CD4-positive, alpha-beta T cell (primary cell): ENCODE results near the gene PARVB. TPM values are rescaled to one million over a fixed set of nuclear protein-coding genes. Genes with fewer than 3 reads are reported as not detected.

Source experiments
- ATAC-seq: fragments of 200-7000 bp; cut with Tn5 transposase; one replicate; pipeline ENCODE4 v1.10.0; 2022; ENCODE audit warnings: mild to moderate bottlenecking; ENCODE audit not compliant: poor library complexity
- CTCF ChIA-PET: fragments of 350-600 bp; sonication (Branson Sonifier 250); formaldehyde crosslinking; loops from one replicate; lab custom pipeline; 2021; ENCODE audit warnings: antibody characterized with exemption, inconsistent platforms; lab: Charles Lee
- POLR2A ChIA-PET: fragments of 350-600 bp; sonication (Branson Sonifier 250); formaldehyde crosslinking; loops from one replicate; lab custom pipeline; 2021; ENCODE audit warnings: antibody characterized with exemption, inconsistent platforms; lab: Charles Lee
- DNase-seq, 14 experiments: peaks; one replicate each; pipeline ENCODE4 v3.0.0-alpha.2; 2013 to 2020; ENCODE audit warnings: mixed read lengths in 2 of 14
- H3K27ac ChIP-seq, 2 donors: one replicate each; pipeline versions ENCODE4 v1.5.1 to v1.7.0; 2013; ENCODE audit warnings: low read length in 2 of 2, low read depth in 1 of 2, mild to moderate bottlenecking in 1 of 2
- H3K27me3 ChIP-seq, 2 experiments: 1 replicate in 1 of 2; 2 replicates in 1 of 2; pipeline versions ENCODE4 v1.6.1 to v1.7.0; 2013; ENCODE audit warnings: low read length in 2 of 2, control low read depth in 1 of 2, mild to moderate bottlenecking in 1 of 2, moderate library complexity in 1 of 2; ENCODE audit not compliant: insufficient read depth in 2 of 2, control insufficient read depth in 1 of 2
- H3K36me3 ChIP-seq: one replicate; pipeline ENCODE4 v1.6.1; 2013; ENCODE audit warnings: low read length, control low read depth; ENCODE audit not compliant: insufficient read depth
- H3K4me1 ChIP-seq: one replicate; pipeline ENCODE4 v1.6.1; 2013; ENCODE audit warnings: low read length, control low read depth; ENCODE audit not compliant: insufficient read depth
- H3K4me3 ChIP-seq: one replicate; pipeline ENCODE4 v1.5.1; 2013; ENCODE audit warnings: mild to moderate bottlenecking, low read length, moderate library complexity
- H3K9me3 ChIP-seq, 2 experiments: 1 replicate in 1 of 2; 2 replicates in 1 of 2; pipeline versions ENCODE4 v1.6.1 to v1.7.0; 2013; ENCODE audit warnings: low read length in 2 of 2, mild to moderate bottlenecking in 2 of 2, control low read depth in 1 of 2, moderate library complexity in 1 of 2; ENCODE audit not compliant: control insufficient read depth in 1 of 2, insufficient read depth in 1 of 2
- H3K27ac Mint-ChIP-seq: one replicate; pipeline ENCODE4 v1.8.0; 2020; ENCODE audit warnings: mixed read lengths
- H3K27me3 Mint-ChIP-seq: one replicate; pipeline ENCODE4 v1.8.0; 2021; ENCODE audit warnings: mixed read lengths
- H3K36me3 Mint-ChIP-seq: one replicate; pipeline ENCODE4 v1.8.0; 2021; ENCODE audit warnings: low read depth, mixed read lengths
- H3K4me1 Mint-ChIP-seq: one replicate; pipeline ENCODE4 v1.8.0; 2021; ENCODE audit warnings: low read depth, mixed read lengths
- H3K4me3 Mint-ChIP-seq: one replicate; pipeline ENCODE4 v1.8.0; 2020; ENCODE audit warnings: mild to moderate bottlenecking, mixed read lengths
- H3K9me3 Mint-ChIP-seq: one replicate; pipeline ENCODE4 v1.8.0; 2020; ENCODE audit warnings: mixed read lengths
- intact Hi-C, 2 experiments: fragments of 100-400 bp; cut with DNase I in 1 of 2; cut with micrococcal nuclease in 1 of 2; formaldehyde crosslinking; loops; one replicate each; pipeline versions ENCODE4 v1.15.1 to v1.9.0; 2023 to 2025; cut with DNase I, micrococcal nuclease
- total RNA-seq, 174 experiments: library from RNA in 2 of 174; stranded (reverse) in 2 of 174; gene quantifications; one replicate each; pipeline ENCODE4 v1.2.3 and lab custom pipeline; 2021 to 2026
- TF ChIP-seq, protein P1 (sequence below): fragments of 200-600 bp; IDR thresholded peaks from one replicate; pipeline ENCODE4 v1.8.0; 2022; ENCODE audit warnings: antibody characterized with exemption, mild to moderate bottlenecking

The PARVB gene
- total RNA-seq, 2 experiments from 2014 or later = 6.2 to 6.4 TPM

DNA sequence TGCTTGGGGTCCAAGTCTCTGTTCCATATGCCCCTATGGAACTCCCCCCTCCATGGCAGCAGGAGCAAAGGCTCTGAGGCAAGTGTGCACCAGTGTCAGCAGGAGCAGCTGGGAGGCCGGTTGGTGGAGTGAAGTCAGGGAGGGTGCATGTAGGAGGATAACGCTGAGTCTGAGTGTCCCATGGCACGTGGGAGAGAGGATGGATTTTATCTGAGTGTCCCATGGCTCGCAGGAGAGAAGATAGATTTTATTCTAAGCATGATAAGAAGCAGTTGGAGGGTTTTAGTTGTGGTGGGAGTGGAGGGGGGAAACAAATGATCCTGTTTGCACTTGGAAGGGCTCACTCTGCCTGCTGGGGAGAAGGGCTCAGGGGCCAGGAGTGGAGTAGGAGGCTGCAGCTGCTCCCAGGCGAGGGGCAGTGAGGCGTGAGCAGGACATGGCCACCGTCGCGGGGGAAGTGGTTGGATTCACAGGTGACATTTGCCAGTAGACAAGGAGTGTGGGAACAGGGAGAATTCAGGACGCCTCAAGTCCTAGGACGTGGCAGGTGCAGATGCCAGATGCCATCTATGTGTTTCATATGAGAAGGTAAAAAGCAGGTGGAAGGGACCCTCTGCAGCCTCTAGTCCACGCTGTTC lies 123.0 kb downstream of the PARVB start:
- Histone ChIP-seq H3K27ac (no peak overlapping the region), H3K4me1 (no peaks in the 10 kb centered on the region), H3K9me3 (no peaks in the 10 kb centered on the region), H3K4me3 (no peak overlapping the region), H3K36me3 (no peaks in the 10 kb centered on the region), H3K27me3 (no peaks in the 10 kb centered on the region)
- TF ChIP-seq, protein P1, sequence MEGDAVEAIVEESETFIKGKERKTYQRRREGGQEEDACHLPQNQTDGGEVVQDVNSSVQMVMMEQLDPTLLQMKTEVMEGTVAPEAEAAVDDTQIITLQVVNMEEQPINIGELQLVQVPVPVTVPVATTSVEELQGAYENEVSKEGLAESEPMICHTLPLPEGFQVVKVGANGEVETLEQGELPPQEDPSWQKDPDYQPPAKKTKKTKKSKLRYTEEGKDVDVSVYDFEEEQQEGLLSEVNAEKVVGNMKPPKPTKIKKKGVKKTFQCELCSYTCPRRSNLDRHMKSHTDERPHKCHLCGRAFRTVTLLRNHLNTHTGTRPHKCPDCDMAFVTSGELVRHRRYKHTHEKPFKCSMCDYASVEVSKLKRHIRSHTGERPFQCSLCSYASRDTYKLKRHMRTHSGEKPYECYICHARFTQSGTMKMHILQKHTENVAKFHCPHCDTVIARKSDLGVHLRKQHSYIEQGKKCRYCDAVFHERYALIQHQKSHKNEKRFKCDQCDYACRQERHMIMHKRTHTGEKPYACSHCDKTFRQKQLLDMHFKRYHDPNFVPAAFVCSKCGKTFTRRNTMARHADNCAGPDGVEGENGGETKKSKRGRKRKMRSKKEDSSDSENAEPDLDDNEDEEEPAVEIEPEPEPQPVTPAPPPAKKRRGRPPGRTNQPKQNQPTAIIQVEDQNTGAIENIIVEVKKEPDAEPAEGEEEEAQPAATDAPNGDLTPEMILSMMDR = no peak
- ChIA-PET POLR2A (no interaction called here), CTCF (no interaction called here)
- Mint-ChIP-seq H3K4me3 (no peak overlapping the region), H3K27ac (no peak overlapping the region), H3K4me1 (no peaks in the 10 kb centered on the region), H3K36me3 (no peaks in the 10 kb centered on the region), H3K27me3 (no peaks in the 10 kb centered on the region), H3K9me3 (no peaks in the 10 kb centered on the region)
- intact Hi-C loops = loop anchor here in 1 of 2 experiments (10.0 kb wide), 1 partner anchor 438 kb away; no protein-coding TSS in a partner anchor
- no peak for ATAC-seq
- no peak for DNase-seq

DNA sequence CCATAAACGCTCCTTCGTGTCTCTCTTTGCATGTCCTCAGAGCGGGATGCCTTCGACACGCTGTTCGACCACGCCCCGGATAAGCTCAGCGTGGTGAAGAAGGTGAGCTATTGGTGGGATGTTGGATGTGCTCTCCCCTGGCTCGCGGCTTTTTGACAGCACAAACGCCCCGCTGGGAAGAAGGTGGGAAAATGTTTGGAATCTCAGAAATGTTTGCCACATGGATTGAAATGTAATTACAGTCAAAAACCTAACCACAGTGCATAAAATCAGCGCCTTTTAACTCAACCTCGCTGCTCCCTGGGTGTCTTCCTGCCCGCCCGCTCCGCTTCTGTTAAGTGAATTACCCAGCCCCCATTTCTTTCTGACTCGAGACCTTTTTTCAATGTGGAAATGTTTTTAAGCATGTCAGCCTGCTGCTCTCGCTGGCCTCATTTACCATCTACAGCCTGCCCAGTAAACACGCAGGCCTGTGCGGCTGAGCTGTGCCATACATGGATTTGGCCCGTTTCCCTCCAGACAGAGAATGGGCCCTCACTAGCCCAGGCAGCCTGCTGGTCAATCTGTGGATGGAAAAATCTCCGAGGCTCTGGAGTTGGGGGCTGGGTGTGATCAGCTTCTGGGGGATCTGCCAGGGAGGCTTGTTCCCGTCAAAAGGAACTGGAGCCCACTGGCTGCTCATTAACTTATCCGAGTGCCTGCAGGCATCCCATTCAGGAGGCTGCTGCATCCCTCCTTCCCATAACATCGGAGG lies 123.9 kb downstream of the PARVB start:
- H3K27ac Mint-ChIP-seq = no peak overlapping the region

GRCh38 chr22:44151676-44152075 lies 127.6 kb downstream of the PARVB start:
- H3K9me3 ChIP-seq = no peaks in the 10 kb centered on the region
- POLR2A ChIA-PET = no interaction called here
- Mint-ChIP-seq H3K4me3 (no peak overlapping the region), H3K4me1 (no peaks in the 10 kb centered on the region), H3K36me3 (peaks cover 2% of the 10 kb centered on the region), H3K9me3 (no peaks in the 10 kb centered on the region), H3K27me3 (no peaks in the 10 kb centered on the region), H3K27ac (no peak overlapping the region)
- ATAC-seq (no peak), DNase-seq (no peak)
- CTCF ChIA-PET = interaction anchor here (1.3 kb wide), 1 partner anchor 22 kb away, joined by 3 read pairs; no protein-coding TSS in a partner anchor
- H3K4me3 ChIP-seq = no peak overlapping the region
- no peak overlapping the region for H3K27ac ChIP-seq
- H3K4me1 ChIP-seq = peaks cover 5% of the 10 kb centered on the region
- H3K36me3 ChIP-seq = no peaks in the 10 kb centered on the region
- TF ChIP-seq, protein P1 = no peak
- H3K27me3 ChIP-seq = no peaks in the 10 kb centered on the region
- intact Hi-C loops = no loop called here

More for the DNA sequence above, 123.9 kb downstream of the PARVB start:
- ATAC-seq (no peak), DNase-seq (no peak)
- Histone ChIP-seq H3K27me3 (no peaks in the 10 kb centered on the region), H3K9me3 (no peaks in the 10 kb centered on the region), H3K36me3 (no peaks in the 10 kb centered on the region), H3K4me1 (no peaks in the 10 kb centered on the region), H3K27ac (no peak overlapping the region), H3K4me3 (no peak overlapping the region)
- H3K36me3 Mint-ChIP-seq = no peaks in the 10 kb centered on the region
- no peak overlapping the region for H3K4me3 Mint-ChIP-seq
- no peaks in the 10 kb centered on the region for H3K4me1 Mint-ChIP-seq
- POLR2A ChIA-PET = interaction anchor here (1.1 kb wide), 1 partner anchor 33 kb away, joined by 3 read pairs; the partner anchor contains the start of gene PARVG
- intact Hi-C loops = loop anchor here in 1 of 2 experiments (10.0 kb wide), 1 partner anchor 437 kb away; no protein-coding TSS in a partner anchor
- TF ChIP-seq, protein P1 = no peak
- H3K27me3 Mint-ChIP-seq = no peaks in the 10 kb centered on the region
- CTCF ChIA-PET = no interaction called here
- no peaks in the 10 kb centered on the region for H3K9me3 Mint-ChIP-seq
